CD14-positive monocyte (primary cell): ENCODE measurements around the gene FNIP2. TPM values are rescaled to one million over a fixed set of nuclear protein-coding genes. Genes with fewer than 3 reads are reported as not detected.

Experiments used
- DNase-seq, 3 donors: peaks; one replicate each; pipeline ENCODE4 v3.0.0-alpha.2; 2011 to 2022
- H2AFZ ChIP-seq: 2 replicates; pipeline ENCODE4 v1.6.0; 2012; ENCODE audit warnings: mild to moderate bottlenecking, low read depth, low read length, inconsistent platforms; ENCODE audit not compliant: insufficient read depth, poor library complexity, severe bottlenecking
- H3K27ac ChIP-seq, 2 donors: 1 replicate in 1 of 2; 2 replicates in 1 of 2; pipeline ENCODE4 v1.5.1; 2012 to 2013; ENCODE audit warnings: low read length in 2 of 2, control low read depth in 1 of 2, inconsistent platforms in 1 of 2, low read depth in 1 of 2, mild to moderate bottlenecking in 1 of 2
- H3K27me3 ChIP-seq, 2 donors: one replicate each; pipeline versions ENCODE4 v1.6.0 to v1.6.1; 2011 to 2013; ENCODE audit warnings: low read length in 2 of 2; ENCODE audit not compliant: control insufficient read depth in 2 of 2, insufficient read depth in 2 of 2
- H3K36me3 ChIP-seq, 2 donors: replicated peaks in 1 of 2; 1 replicate in 1 of 2; 2 replicates in 1 of 2; pipeline versions ENCODE4 v1.5.1 to v1.6.1; 2012 to 2013; ENCODE audit warnings: low read length in 2 of 2, control low read depth in 1 of 2, inconsistent platforms in 1 of 2, mild to moderate bottlenecking in 1 of 2; ENCODE audit not compliant: insufficient read depth in 2 of 2, control insufficient read depth in 1 of 2
- H3K4me1 ChIP-seq, 2 donors: 1 replicate in 1 of 2; 2 replicates in 1 of 2; pipeline versions ENCODE4 v1.5.1 to v1.6.1; 2012 to 2013; ENCODE audit warnings: low read length in 2 of 2, control low read depth in 1 of 2, inconsistent platforms in 1 of 2, mild to moderate bottlenecking in 1 of 2, moderate library complexity in 1 of 2; ENCODE audit not compliant: insufficient read depth in 2 of 2, control insufficient read depth in 1 of 2
- H3K4me2 ChIP-seq: replicated peaks from 2 replicates; pipeline ENCODE3; 2012; ENCODE audit warnings: low read length, moderate library complexity, mild to moderate bottlenecking; ENCODE audit not compliant: poor library complexity, severe bottlenecking; ENCODE audit errors: extremely low read depth
- H3K4me3 ChIP-seq, 3 experiments: fragments of 200-600 bp in 1 of 3; sonication (generic) in 1 of 3; replicated peaks in 1 of 3; 1 replicate in 2 of 3; 2 replicates in 1 of 3; pipeline ENCODE4 v1.5.1; 2011 to 2013; ENCODE audit warnings: low read length in 3 of 3, mild to moderate bottlenecking in 3 of 3, control low read depth in 2 of 3, low read depth in 2 of 3, inconsistent platforms in 1 of 3, moderate library complexity in 1 of 3
- H3K79me2 ChIP-seq: 2 replicates; pipeline ENCODE4 v1.6.0; 2012; ENCODE audit warnings: mild to moderate bottlenecking, control low read depth, inconsistent platforms, low read length, moderate library complexity; ENCODE audit not compliant: insufficient read depth
- H3K9ac ChIP-seq: 2 replicates; pipeline ENCODE4 v1.6.0; 2017; ENCODE audit warnings: low read length, mild to moderate bottlenecking; ENCODE audit not compliant: insufficient read depth, poor library complexity, severe bottlenecking
- H3K9me3 ChIP-seq, 2 donors: replicated peaks in 1 of 2; 1 replicate in 1 of 2; 2 replicates in 1 of 2; pipeline versions ENCODE4 v1.5.1 to v1.6.1; 2012 to 2013; ENCODE audit warnings: low read length in 2 of 2, control low read depth in 1 of 2; ENCODE audit not compliant: control insufficient read depth in 1 of 2, insufficient read depth in 1 of 2
- H4K20me1 ChIP-seq: 2 replicates; pipeline ENCODE4 v1.6.0; 2012; ENCODE audit warnings: mild to moderate bottlenecking, low read length, control low read depth, moderate library complexity; ENCODE audit not compliant: insufficient read depth
- H3K27ac Mint-ChIP-seq, 7 donors: one replicate each; pipeline ENCODE4 v1.8.0; 2020; ENCODE audit warnings: mild to moderate bottlenecking in 7 of 7, mixed read lengths in 7 of 7, moderate library complexity in 6 of 7, inconsistent platforms in 2 of 7
- H3K27me3 Mint-ChIP-seq, 3 donors: one replicate each; pipeline ENCODE4 v1.8.0; 2021 to 2022; ENCODE audit warnings: low read depth in 3 of 3, mild to moderate bottlenecking in 3 of 3, mixed read lengths in 3 of 3, moderate library complexity in 3 of 3, inconsistent platforms in 1 of 3
- H3K36me3 Mint-ChIP-seq, 2 donors: one replicate each; pipeline ENCODE4 v1.8.0; 2020; ENCODE audit warnings: mixed read lengths in 2 of 2, inconsistent platforms in 1 of 2, mild to moderate bottlenecking in 1 of 2
- H3K4me1 Mint-ChIP-seq: one replicate; pipeline ENCODE4 v1.8.0; 2020; ENCODE audit warnings: mild to moderate bottlenecking, mixed read lengths
- H3K4me3 Mint-ChIP-seq, 2 donors: one replicate each; pipeline ENCODE4 v1.8.0; 2020; ENCODE audit warnings: mild to moderate bottlenecking in 2 of 2, mixed read lengths in 2 of 2, moderate library complexity in 1 of 2
- H3K9me3 Mint-ChIP-seq, 7 donors: one replicate each; pipeline ENCODE4 v1.8.0; 2020 to 2022; ENCODE audit warnings: mixed read lengths in 7 of 7, mild to moderate bottlenecking in 6 of 7, moderate library complexity in 6 of 7, inconsistent platforms in 2 of 7
- WGBS: methylation state at CpG from one replicate; pipeline ENCODE4 v1.1.5; 2013; ENCODE audit warnings: missing lambda C conversion rate; ENCODE audit not compliant: insufficient coverage; 5-methylcytosine and 5-hydroxymethylcytosine counted together
- intact Hi-C, 2 donors: fragments of 100-400 bp; cut with micrococcal nuclease; formaldehyde crosslinking; loops; one replicate each; pipeline versions ENCODE4 v1.15.0 to v1.15.1; 2023
- polyA plus RNA-seq, 3 donors: library from polyadenylated mRNA; depleted of rRNA in 1 of 3; unstranded in 2 of 3; stranded (reverse) in 1 of 3; fragments of 300-500 nt in 2 of 3; fragments of >200 nt in 1 of 3; fragmentation: Illumina TruSeq in 2 of 3; gene quantifications; 1 replicate in 2 of 3; 2 replicates in 1 of 3; pipeline ENCODE4 v1.2.3, GENCODE V29; 2012 to 2021
- TF ChIP-seq, protein P1 (sequence below): fragments of 200-600 bp; IDR thresholded peaks from one replicate; pipeline ENCODE4 v1.8.0; 2022; ENCODE audit warnings: antibody characterized with exemption, mild to moderate bottlenecking

FNIP2 gene
- polyA plus RNA-seq, 3 donors, result 3.5 to 7.7 (median 5.7) TPM

DNA sequence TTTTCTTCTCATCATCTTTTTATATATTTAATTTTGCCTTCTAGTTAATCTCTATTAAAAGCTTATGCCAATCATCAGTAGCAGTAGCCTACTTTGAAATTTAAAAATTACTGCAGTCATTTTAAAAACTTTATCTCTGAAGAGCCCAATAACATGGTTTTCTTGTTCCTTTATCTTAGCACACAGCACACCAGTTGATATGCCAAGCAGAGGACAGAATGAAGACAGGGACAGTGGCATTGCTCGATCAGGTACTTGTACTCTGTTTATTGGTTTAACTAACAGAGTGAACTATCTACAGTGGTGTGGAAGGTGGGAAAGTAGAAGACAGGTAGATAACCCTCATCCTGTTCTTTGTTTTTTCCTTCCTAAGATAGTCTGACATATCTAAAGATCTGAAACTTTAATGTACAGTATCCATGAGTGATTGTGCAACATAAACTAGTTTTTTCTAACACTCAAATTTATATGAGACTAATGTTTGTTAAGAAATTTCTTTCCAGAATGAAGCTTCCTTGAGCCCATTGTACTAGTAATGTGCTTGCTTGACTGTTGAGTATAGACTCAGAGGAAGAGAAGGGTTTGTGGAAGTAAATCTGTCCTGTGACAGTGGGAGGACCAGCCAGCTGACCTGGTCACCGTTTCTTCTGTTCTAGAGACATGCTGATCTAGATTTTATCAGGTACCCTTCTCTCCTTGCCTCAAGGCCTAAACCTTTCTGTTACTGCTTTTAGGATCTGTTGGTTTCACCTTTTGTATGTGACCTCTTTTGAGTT lies 66.6 kb downstream of the FNIP2 start:
- Mint-ChIP-seq H3K4me3 (no peak overlapping the region), H3K9me3 (no peaks in the 10 kb centered on the region), H3K36me3 (peaks cover 80 to 84% of the 10 kb centered on the region in 2 donors), H3K27me3 (no peaks in the 10 kb centered on the region), H3K4me1 (no peaks in the 10 kb centered on the region), H3K27ac (peak overlapping the region in 2 of 7 donors; percentile 28 to 33)
- Histone ChIP-seq H4K20me1 (no peaks in the 10 kb centered on the region), H3K4me2 (no peak overlapping the region), H3K27me3 (no peaks in the 10 kb centered on the region), H3K4me1 (no peaks in the 10 kb centered on the region), H3K9me3 (no peaks in the 10 kb centered on the region), H3K4me3 (no peak overlapping the region), H2AFZ (no peak overlapping the region), H3K9ac (no peak overlapping the region), H3K36me3 (peaks cover 43 to 95% of the 10 kb centered on the region in 2 donors), H3K27ac (peak overlapping the region in 1 of 2 donors; percentile 1), H3K79me2 (no peaks in the 10 kb centered on the region)
- intact Hi-C loops, result loop anchor here in 1 of 2 donors (10.0 kb wide), 1 partner anchor 61 kb away; no protein-coding TSS in a partner anchor
- TF ChIP-seq, protein P1, sequence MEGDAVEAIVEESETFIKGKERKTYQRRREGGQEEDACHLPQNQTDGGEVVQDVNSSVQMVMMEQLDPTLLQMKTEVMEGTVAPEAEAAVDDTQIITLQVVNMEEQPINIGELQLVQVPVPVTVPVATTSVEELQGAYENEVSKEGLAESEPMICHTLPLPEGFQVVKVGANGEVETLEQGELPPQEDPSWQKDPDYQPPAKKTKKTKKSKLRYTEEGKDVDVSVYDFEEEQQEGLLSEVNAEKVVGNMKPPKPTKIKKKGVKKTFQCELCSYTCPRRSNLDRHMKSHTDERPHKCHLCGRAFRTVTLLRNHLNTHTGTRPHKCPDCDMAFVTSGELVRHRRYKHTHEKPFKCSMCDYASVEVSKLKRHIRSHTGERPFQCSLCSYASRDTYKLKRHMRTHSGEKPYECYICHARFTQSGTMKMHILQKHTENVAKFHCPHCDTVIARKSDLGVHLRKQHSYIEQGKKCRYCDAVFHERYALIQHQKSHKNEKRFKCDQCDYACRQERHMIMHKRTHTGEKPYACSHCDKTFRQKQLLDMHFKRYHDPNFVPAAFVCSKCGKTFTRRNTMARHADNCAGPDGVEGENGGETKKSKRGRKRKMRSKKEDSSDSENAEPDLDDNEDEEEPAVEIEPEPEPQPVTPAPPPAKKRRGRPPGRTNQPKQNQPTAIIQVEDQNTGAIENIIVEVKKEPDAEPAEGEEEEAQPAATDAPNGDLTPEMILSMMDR, result no peak
- DNase-seq, result no peak
- no CpG with 5 or more reads among the region's 2 CpGs for WGBS

- no peaks in the 10 kb centered on the region for H4K20me1 ChIP-seq
- 100% methylated on average over 1 of the region's 1 CpG for WGBS
- no peaks in the 10 kb centered on the region for H3K27me3 ChIP-seq
- H3K36me3 Mint-ChIP-seq, result peaks cover 76 to 81% of the 10 kb centered on the region in 2 donors
- TF ChIP-seq, protein P1, result no peak
- H3K9ac ChIP-seq, result no peak overlapping the region
- DNase-seq, result no peak
- peak overlapping the region in 1 of 2 donors; percentile 1 for H3K27ac ChIP-seq
- no peak overlapping the region for H3K4me3 Mint-ChIP-seq
- no peaks in the 10 kb centered on the region for H3K79me2 ChIP-seq
- no peak overlapping the region for H3K4me2 ChIP-seq
- no peak overlapping the region for H2AFZ ChIP-seq
- no peak overlapping the region for H3K4me3 ChIP-seq
- H3K4me1 ChIP-seq, result no peaks in the 10 kb centered on the region
- no peaks in the 10 kb centered on the region for H3K9me3 ChIP-seq
- no peaks in the 10 kb centered on the region for H3K27me3 Mint-ChIP-seq
- H3K27ac Mint-ChIP-seq, result peak overlapping the region in 4 of 7 donors; percentile 3 to 78 (median 27)
- no peaks in the 10 kb centered on the region for H3K4me1 Mint-ChIP-seq
- H3K36me3 ChIP-seq, result peaks cover 43 to 95% of the 10 kb centered on the region in 2 donors
- intact Hi-C loops, result loop anchor here in 1 of 2 donors (10.0 kb wide), 1 partner anchor 61 kb away; no protein-coding TSS in a partner anchor
- H3K9me3 Mint-ChIP-seq, result no peaks in the 10 kb centered on the region
Observed at GRCh38 chr4:158836002-158836369, 67.2 kb downstream of the FNIP2 start.
